Neural progenitor cell (in vitro differentiated cells): ENCODE results near the gene SYNJ2.

Source experiments
- CTCF ChIP-seq: fragments of 200-600 bp; sonication (generic); IDR thresholded peaks from 2 replicates; pipeline ENCODE4 v1.5.1; 2017; ENCODE audit warnings: antibody characterized with exemption, mild to moderate bottlenecking
- EZH2 ChIP-seq: fragments of 200-600 bp; sonication (generic); IDR thresholded peaks from 2 replicates; pipeline ENCODE4 v1.6.1; 2017; ENCODE audit warnings: antibody characterized with exemption, mild to moderate bottlenecking, moderate library complexity

GRCh38 chr6:158021376-158021775 lies 39.7 kb downstream of the SYNJ2 start:
- no peak for TF ChIP-seq CTCF
- TF ChIP-seq EZH2 = no peak
